OCI-M1 (cell line): Measurements from ENCODE around the gene FMN1.

Source experiments
- DNase-seq: peaks from one replicate; lab custom pipeline; 2025; lab: John Stamatoyannopoulos, UW

The FMN1 gene

GRCh38 chr15:32823750-32824149 is 370.8 kb downstream of the FMN1 start:
- no peak for DNase-seq

GRCh38 chr15:32822739-32823138 is 371.8 kb downstream of the FMN1 start:
- no peak for DNase-seq

GRCh38 chr15:32819448-32819847 is 375.1 kb downstream of the FMN1 start:
- no peak for DNase-seq

- no peak for DNase-seq
Measured at GRCh38 chr15:32818758-32819447, 375.6 kb downstream of the FMN1 start.

- no peak for DNase-seq
Measured at GRCh38 chr15:32817577-32817976, 376.9 kb downstream of the FMN1 start.

GRCh38 chr15:32807331-32807730 is 387.2 kb downstream of the FMN1 start:
- no peak for DNase-seq

- DNase-seq, result no peak
Measured at GRCh38 chr15:32803631-32804030, 390.9 kb downstream of the FMN1 start.

- DNase-seq, result peak; percentile 76
Measured at GRCh38 chr15:32802286-32802936, 392.1 kb downstream of the FMN1 start.

GRCh38 chr15:32799936-32800535 is 394.5 kb downstream of the FMN1 start:
- no peak for DNase-seq

- no peak for DNase-seq
Measured at GRCh38 chr15:32796856-32797255, 397.7 kb downstream of the FMN1 start.

GRCh38 chr15:32794973-32795372 is 399.5 kb downstream of the FMN1 start:
- no peak for DNase-seq

- no peak for DNase-seq
Measured at GRCh38 chr15:32792436-32792835, 402.1 kb downstream of the FMN1 start.

GRCh38 chr15:32790352-32790999 is 404.0 kb downstream of the FMN1 start:
- DNase-seq, result no peak

GRCh38 chr15:32787949-32788348 is 406.6 kb downstream of the FMN1 start:
- DNase-seq, result no peak

GRCh38 chr15:32786906-32787305 is 407.6 kb downstream of the FMN1 start:
- no peak for DNase-seq

- no peak for DNase-seq
Measured at GRCh38 chr15:32784581-32784980, 409.9 kb downstream of the FMN1 start.

- no peak for DNase-seq
Measured at GRCh38 chr15:32781781-32782180, 412.7 kb downstream of the FMN1 start.

- DNase-seq, result no peak
Measured at GRCh38 chr15:32778391-32779176, 415.9 kb downstream of the FMN1 start.

- no peak for DNase-seq
Measured at GRCh38 chr15:32775103-32775502, 419.4 kb downstream of the FMN1 start.

- DNase-seq, result no peak
Measured at GRCh38 chr15:32774022-32774421, 420.5 kb downstream of the FMN1 start.

- DNase-seq, result no peak
Measured at GRCh38 chr15:32767236-32767635, 427.3 kb downstream of the FMN1 start.

- no peak for DNase-seq
Measured at GRCh38 chr15:32766101-32766500, 428.4 kb downstream of the FMN1 start.
